GM19240 (cell line): ENCODE measurements around the gene ABCC1.
A peak's percentile ranks its signal among the peaks of the same experiment; 100 is the strongest.

Experiments
- DNase-seq: peaks from one replicate; pipeline ENCODE4 v3.0.0; 2011; ENCODE audit warnings: low spot score; ENCODE audit not compliant: insufficient read length

Gene ABCC1

DNA sequence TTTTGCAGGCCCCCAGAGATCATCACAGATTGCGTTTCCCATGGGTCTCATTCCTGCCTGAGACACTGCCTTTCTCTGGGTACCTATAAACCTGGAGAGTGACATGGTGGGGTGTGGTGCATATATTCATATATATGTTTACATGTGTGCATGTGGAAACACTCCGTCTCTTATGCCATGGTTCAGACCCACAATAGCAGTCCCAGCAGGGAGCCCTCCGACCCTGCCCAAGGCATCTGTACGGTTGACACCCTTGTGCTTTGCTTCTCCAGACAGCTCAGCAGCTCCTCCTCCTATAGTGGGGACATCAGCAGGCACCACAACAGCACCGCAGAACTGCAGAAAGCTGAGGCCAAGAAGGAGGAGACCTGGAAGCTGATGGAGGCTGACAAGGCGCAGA, 157.1 kb downstream of the ABCC1 start:
- DNase-seq, result no peak

DNA sequence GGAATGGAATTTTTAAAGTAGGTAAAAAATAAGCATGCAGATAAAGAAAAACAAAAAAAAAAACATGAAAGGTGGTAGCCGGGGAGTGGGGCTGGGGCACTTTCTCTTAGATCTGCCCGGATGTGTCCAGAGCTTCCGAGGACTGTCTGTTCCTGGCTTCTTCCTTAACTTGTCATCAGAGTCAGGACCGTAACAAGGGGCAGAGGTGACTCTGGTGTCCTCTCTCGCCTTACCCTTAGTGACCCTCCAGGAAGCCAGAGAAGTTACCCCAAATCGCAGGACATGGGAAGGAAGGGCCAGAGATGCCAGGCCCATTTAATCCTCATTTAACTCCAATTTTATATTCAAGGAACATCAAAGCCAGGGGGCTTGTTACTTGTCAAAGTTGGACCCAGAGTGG, 158.4 kb downstream of the ABCC1 start:
- no peak for DNase-seq

DNA sequence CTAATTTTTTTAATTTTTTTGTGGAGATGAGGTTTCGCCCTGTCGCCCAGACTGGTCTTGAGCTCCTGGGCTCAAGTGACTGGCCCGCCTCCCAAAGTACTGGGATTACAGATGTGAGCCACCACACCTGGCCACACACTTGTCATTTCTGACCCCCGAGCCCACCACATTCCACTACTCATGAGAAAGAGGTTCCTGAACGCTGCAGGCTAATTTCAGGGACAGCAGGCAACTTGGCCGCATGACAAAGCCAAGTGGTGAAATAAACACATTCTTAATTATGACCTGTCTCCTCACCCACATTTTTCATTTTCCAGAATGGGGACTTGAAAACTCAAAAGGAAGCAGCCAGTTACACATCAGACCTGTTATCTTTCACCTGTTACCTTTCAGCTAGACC, 159.3 kb downstream of the ABCC1 start:
- no peak for DNase-seq

GRCh38 chr16:16109453-16110110, 160.2 kb downstream of the ABCC1 start:
- no peak for DNase-seq

- no peak for DNase-seq
These were observed 160.7 kb downstream of the ABCC1 start for GRCh38 chr16:16110111-16110490.

DNA sequence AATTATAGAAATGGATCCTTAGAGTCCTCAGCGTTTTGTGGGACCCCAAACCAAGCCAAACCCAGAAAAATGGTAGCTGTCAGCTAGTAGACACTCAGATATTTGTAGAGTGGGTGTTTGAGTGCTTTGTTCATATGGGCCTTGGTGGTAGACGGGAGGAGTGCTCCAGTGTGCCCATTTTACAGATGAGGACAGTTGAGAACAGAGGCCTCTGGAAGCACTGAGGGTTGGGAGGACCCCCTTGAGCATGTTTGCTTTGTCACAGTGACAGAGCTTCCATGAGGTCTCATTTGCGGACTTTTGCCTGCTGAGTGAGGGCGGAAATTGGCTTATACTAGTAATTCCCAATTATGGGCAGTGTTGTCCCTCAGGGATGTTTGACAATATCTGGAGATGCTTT, 162.2 kb downstream of the ABCC1 start:
- no peak for DNase-seq

- DNase-seq, result no peak
These were observed 163.1 kb downstream of the ABCC1 start for GRCh38 chr16:16112450-16113053.

DNA sequence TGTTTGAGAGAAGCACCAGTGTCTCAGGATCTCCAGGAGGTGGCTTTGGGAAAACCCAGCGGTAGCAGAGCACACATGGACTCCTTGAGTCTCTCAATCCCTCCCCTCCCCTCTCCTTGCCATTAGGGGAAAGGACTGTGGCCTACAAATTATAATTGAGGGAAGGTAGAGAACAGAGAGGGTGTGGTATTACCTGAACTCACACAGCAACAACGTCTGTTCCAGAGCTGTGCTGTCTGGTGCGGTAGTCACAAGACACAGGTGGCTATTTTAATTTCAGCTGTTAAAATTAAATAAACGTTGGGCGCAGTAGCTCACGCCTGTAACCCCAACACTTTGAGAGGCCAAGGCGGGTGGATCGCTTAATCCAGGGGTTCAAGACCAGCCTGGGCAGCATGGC, 163.7 kb downstream of the ABCC1 start:
- no peak for DNase-seq

DNA sequence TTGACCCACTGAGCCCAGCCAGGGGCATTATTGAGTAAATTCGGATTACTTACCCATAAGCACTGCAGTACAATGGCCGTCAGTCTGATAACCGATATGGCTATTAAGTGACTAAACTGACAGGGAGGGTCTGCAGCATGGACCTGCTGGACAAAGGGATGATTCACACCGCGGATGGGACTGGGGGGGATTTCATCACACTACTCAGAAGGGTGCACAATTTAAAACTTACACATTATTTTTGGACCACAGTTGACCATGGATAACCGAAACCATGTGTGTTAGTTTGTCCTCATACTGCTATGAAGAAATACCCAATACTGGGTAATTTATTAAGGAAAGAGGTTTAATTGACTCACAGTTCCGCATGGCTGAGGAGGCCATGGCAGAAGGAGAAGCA, 167.4 kb downstream of the ABCC1 start:
- DNase-seq, result no peak

DNA sequence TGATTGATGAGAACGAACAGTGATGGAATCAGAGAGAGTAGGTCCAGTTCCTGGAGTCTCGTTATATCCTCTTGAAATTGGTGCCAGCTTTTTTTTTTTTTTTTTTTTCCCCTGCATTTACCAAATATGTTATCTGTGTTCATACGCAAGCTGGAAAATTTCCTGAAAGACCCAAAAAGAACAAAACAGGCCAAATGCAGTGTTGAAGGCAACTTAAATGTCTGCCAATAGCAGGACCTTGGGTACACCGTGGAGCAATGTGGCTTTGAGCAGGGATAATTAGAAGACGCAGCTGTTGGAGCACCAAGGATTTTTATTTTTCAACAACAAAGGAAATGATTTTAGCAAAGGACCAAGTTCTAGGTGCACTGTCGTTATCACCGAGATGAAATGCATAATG, 168.9 kb downstream of the ABCC1 start:
- DNase-seq, result no peak

DNA sequence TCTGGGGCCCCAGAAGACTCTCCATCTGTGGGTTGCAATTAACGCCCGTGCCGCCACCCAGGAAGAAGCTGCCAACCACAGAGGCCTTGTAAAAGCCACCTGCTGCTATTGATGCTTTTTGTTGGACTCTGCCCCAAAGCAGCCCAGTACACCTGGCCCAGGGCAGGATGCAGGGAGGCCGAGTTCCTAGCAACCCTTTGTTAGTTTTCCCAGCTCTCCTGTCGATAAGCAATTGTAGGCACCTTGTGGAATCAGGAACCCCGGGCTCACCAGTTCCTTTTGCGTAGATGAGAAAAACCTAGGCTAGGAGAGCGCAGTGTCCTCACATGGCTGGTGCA, 170.6 kb downstream of the ABCC1 start:
- no peak for DNase-seq

DNA sequence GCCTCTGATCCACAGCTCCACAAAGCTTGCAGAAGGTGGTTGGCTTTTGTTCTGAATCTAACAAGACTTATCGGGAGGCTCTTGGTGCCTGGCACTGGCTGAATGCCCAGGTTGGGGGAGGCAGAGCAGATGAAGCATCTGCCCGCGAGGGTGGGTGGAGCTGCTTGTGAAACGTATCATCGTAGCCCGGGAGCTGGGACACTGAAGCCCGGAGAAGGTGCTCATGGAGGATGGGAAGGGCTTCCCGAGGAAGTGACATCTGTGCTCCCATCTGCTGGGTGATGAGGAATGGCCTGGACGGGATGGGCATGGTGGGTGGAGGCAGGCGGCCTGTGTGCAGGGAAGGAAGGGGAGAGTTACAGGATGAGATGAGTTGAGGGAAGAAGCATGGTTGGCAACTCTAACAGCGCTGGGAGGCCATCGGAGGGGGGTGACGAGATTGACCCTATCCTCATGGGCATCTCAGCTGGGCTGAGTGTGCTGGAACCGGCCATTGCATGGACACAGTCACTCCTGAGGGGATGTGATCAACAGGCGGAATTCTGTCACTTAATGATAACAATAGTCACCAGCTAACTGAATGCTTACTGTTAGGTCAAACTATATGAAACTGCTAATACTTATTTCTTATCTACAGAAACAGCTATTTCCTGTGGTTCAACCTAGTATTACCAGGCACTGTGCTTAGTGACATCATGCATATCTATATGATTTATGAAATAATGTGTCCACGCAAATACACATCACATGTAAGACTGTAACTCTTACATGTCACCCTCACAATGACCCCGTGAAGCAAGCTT, 171.2 kb downstream of the ABCC1 start:
- DNase-seq, result no peak

DNA sequence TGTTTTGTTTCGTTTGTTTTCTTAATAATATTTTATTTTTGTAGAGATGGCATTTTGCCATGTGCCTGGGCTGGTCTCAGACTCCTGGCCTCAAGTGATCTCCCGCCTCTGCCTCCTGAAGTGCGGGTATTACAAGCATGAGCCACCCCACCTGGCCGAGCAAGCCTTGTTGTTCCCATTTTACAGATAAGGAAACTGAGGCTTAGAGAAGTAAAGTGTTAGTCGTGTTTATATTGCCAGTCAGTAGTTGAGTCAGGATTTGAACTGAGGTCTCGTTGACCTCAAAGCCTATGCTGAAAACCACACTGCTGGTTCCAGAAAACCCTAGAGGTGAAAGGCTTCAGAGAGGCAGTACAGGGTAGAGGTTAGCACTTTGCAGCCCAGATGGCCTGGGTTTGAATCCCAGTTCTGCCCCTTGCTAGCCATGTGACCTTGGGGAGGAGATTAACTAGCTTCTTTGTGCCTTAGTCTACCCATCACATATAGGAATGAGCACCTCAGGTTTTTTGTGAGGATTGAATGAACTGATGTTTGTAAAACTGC, 171.8 kb downstream of the ABCC1 start:
- DNase-seq, result no peak

DNA sequence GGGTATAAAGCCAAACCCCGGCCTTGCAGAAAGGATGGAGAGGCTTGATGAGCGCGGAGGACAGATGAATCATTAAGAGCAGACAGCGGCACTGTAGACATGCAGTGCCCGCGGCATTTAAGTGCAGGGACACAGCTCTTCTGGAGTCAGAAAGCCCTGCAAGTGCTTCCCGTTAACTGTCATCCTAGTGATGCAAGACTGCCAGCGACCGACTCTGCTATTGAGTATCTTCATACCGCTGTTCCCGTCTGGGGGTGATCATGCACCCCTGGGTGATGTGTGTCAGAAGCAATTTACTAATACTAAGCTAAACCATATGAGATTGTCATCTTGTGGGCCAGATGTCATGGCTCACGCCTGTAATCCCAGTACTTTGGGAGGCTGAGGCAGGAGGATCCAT, 172.8 kb downstream of the ABCC1 start:
- DNase-seq, result no peak

DNA sequence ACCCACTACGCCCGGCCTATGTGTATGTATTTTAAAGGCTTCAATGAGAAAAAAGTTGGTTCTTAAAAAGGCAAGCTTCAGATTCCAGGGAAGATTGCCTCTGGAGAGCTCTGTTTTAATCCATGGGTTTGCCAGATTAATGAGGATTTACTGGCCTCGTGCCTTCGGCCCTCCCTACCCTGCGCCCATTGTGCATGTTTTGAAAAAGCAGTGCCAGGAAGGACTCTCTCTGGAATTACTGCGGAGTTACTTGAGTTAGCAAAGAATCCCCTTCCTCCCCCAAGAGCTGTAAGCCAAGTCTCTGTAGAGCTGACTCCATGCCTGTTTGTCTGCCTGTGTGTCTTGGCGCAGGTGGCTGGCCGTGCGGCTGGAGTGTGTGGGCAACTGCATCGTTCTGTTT, 175.0 kb downstream of the ABCC1 start:
- DNase-seq, result no peak

GRCh38 chr16:16124974-16125373, 175.6 kb downstream of the ABCC1 start:
- DNase-seq, result no peak

DNA sequence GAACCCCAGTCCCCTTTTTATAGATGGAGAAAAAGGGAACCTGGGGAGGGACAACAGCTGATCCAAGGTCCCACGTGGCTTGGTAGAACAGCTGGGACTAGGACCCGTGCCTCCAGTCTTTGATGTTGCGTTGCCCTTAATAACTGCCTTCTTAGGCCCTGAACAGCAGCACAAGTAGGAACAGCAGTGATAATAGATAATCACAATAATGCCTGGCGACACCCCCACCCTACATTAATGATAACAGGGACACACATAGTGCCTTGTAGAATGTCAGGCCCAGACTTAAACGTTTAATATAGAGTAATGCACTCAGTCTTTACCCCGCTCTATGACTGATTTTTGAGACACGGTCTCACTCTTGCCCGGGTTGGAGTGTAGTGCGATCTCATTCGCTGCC, 177.5 kb downstream of the ABCC1 start:
- DNase-seq, result no peak

GRCh38 chr16:16127469-16128116, 178.2 kb downstream of the ABCC1 start:
- DNase-seq, result peak; percentile 80

- no peak for DNase-seq
These were observed 181.8 kb downstream of the ABCC1 start for GRCh38 chr16:16131204-16131603.

GRCh38 chr16:16131659-16132058, 182.2 kb downstream of the ABCC1 start:
- no peak for DNase-seq

DNA sequence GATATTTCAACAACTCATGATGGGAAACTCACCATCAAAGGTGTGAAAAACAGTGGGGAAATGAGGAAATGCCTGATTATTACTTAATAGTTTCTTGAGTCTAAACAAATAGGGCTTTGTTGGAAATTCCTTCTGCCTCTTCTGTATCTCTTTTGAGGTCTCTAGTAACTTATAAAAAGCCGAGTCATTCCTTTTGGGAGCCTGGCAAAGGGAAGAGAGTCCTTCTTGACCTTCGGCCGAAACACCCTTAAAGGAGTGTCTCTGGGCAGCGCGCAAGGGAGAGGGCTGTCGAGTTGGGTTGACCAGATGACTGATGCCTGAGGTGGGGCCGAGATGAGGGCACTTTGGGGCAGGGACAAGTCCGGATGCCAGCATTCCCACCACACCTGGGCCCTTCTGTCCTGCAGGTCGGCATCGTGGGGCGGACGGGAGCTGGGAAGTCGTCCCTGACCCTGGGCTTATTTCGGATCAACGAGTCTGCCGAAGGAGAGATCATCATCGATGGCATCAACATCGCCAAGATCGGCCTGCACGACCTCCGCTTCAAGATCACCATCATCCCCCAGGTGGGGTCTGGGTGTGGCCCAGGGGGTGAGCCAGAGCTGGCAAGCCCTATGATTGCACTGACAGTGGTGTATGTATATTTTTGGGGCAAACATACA, 184.7 kb downstream of the ABCC1 start:
- no peak for DNase-seq

DNA sequence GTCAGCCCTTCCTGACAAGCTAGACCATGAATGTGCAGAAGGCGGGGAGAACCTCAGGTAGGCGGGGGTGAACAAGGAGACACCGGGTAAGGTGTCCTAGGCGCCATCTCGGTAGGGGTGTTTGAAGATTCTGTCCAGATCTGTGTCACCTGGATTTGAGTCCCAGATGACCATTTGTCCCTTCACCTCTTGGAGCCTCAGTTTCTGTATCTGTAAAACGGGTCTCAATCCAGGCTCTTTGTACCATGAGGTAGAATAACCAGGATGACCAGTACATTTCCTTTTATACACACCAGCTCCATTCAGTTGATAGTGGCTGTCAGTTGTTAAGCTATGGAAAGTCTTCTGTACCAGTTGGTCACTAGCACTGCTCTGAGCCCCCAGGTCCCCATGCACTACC, 187.2 kb downstream of the ABCC1 start:
- no peak for DNase-seq
